Measurements from ENCODE around the gene GATM. TPM values are rescaled to one million over a fixed set of nuclear protein-coding genes. Genes with fewer than 3 reads are reported as not detected.
A peak's percentile ranks its signal among the peaks of the same experiment; 100 is the strongest.

GATM gene
- total RNA-seq, 3 donors from 2014 or later (not counting 1 experiment from before 2014, with no cell fraction given): 1.3 to 2.1 (median 2.0) TPM

DNA sequence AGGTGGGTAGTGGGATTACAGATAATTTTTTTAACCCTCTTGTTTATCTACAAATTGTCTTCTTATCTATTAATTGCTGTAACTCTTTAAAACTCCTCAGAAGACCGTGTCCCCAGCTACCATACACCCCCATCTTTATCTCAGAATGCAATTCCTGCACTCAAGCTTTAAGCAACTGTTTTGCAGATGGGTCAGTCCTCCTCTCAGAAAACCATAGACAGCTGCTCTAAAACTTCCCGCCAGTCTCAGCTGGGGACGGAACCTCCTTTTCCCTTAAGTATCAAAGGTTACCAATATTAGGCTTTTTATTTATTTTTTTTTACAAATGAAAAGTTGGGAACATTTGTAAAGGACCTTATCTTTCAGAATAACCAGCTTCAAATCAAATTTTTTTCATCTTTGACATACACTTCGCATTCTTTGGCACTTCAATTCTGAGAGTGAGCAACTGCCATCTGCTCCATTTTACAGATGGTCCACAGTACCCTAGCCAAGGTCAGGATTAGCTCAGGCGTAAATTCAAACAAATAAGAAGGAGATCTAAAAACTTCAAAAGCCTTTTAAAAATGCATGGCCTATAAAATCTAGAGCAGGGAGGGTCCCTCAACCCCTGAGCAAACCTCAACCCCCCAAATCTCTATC lies 1.3 kb downstream of the GATM start:
- Histone ChIP-seq H3K27me3 (ENCODE audit: control insufficient read depth, insufficient read depth, low read length) (peaks cover 25% of the 10 kb centered on the region), H3K36me3 (ENCODE audit: control insufficient read depth, insufficient read depth, low read length) (no peaks in the 10 kb centered on the region), H3K9me3 (ENCODE audit: control insufficient read depth, insufficient read depth, low read length) (no peaks in the 10 kb centered on the region), H3K4me1 (ENCODE audit: control insufficient read depth, insufficient read depth, low read length) (peaks cover 14% of the 10 kb centered on the region), H3K27ac (ENCODE audit: low read length) (no peak overlapping the region), H3K4me3 (ENCODE audit: low read length) (no peak overlapping the region)
- H3K27me3 Mint-ChIP-seq (ENCODE audit: low read depth in 2 of 2): peaks cover 34 to 49% of the 10 kb centered on the region in 2 donors
- H3K27ac Mint-ChIP-seq: peak overlapping the region in 1 of 2 donors; percentile 58
- H3K36me3 Mint-ChIP-seq: no peaks in the 10 kb centered on the region
- ATAC-seq (no peak), DNase-seq (no peak)
- TF ChIP-seq, protein P1, sequence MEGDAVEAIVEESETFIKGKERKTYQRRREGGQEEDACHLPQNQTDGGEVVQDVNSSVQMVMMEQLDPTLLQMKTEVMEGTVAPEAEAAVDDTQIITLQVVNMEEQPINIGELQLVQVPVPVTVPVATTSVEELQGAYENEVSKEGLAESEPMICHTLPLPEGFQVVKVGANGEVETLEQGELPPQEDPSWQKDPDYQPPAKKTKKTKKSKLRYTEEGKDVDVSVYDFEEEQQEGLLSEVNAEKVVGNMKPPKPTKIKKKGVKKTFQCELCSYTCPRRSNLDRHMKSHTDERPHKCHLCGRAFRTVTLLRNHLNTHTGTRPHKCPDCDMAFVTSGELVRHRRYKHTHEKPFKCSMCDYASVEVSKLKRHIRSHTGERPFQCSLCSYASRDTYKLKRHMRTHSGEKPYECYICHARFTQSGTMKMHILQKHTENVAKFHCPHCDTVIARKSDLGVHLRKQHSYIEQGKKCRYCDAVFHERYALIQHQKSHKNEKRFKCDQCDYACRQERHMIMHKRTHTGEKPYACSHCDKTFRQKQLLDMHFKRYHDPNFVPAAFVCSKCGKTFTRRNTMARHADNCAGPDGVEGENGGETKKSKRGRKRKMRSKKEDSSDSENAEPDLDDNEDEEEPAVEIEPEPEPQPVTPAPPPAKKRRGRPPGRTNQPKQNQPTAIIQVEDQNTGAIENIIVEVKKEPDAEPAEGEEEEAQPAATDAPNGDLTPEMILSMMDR (IDR thresholded peaks at IDR 0.05): no peak
- H3K4me1 Mint-ChIP-seq: peaks cover 20 to 24% of the 10 kb centered on the region in 2 donors
- intact Hi-C loops (cut with micrococcal nuclease): no loop called here
- no peaks in the 10 kb centered on the region for H3K9me3 Mint-ChIP-seq
- H3K4me3 Mint-ChIP-seq: peak overlapping the region; percentile 88
- WGBS (ENCODE audit: insufficient coverage): 62% methylated on average over 4 of the region's 5 CpGs

DNA sequence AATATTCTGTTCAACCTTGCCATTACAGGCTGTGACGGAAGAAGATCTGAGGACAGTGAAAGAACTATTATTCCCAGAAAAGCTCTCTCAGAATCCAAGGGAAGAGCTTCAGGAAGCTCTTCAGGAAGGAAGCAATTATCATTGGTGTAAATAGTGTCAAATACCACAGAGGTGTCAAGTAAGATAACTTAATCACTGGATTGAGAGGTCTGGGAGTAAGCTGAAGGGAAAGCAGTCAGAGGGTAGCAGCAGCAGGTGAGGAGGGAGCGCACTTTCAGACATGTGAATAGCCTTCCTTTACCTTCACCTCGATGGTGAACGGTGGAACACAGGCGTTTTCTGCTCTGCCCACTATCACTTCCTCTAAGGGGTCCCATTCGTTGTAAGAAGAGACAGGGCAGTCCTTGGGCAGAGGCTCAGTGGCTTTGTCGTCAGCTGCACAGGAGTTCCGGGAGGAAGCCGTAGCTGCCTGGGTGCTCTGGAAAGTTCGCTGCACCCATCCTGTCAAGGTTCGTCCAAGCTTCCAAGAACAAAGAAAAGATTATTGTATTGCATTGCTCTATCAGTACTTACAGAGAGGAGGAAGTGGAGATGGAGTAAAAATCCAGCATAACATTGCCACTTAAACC lies 1.9 kb downstream of the GATM start:
- TF ChIP-seq, protein P1 (IDR thresholded peaks at IDR 0.05): no peak
- H3K36me3 Mint-ChIP-seq: no peaks in the 10 kb centered on the region
- Histone ChIP-seq H3K27me3 (ENCODE audit: control insufficient read depth, insufficient read depth, low read length) (peaks cover 27% of the 10 kb centered on the region), H3K4me1 (ENCODE audit: control insufficient read depth, insufficient read depth, low read length) (peaks cover 14% of the 10 kb centered on the region), H3K4me3 (ENCODE audit: low read length) (no peak overlapping the region), H3K27ac (ENCODE audit: low read length) (no peak overlapping the region), H3K9me3 (ENCODE audit: control insufficient read depth, insufficient read depth, low read length) (no peaks in the 10 kb centered on the region), H3K36me3 (ENCODE audit: control insufficient read depth, insufficient read depth, low read length) (no peaks in the 10 kb centered on the region)
- peak overlapping the region; percentile 88 for H3K4me3 Mint-ChIP-seq
- ATAC-seq (no peak), DNase-seq (no peak)
- no peak overlapping the region for H3K27ac Mint-ChIP-seq
- peaks cover 34 to 43% of the 10 kb centered on the region in 2 donors for H3K27me3 Mint-ChIP-seq (ENCODE audit: low read depth in 2 of 2)
- intact Hi-C loops (cut with micrococcal nuclease): no loop called here
- no peaks in the 10 kb centered on the region for H3K9me3 Mint-ChIP-seq
- peaks cover 20 to 24% of the 10 kb centered on the region in 2 donors for H3K4me1 Mint-ChIP-seq
- WGBS (ENCODE audit: insufficient coverage): 67% methylated on average over 11 of the region's 11 CpGs

DNA sequence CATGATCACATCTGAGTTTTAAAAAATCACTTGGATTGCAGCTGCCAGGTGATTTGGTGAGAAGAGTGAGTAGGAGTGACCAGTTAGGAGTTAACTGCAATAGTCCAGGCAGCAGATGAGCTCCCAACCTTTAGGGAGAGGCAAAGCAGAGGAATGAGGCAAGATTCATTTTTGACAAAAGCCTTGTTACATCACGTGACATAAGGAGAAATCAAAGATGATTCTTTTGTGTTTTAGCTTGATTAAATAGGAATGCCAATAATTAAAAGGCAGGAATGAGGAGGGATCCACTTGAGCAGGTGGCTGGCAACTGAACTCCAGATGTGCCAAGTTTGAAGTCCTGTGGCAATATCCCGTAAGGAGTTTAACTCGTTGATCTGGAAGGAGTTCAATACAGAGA lies 2.5 kb downstream of the GATM start:
- no peaks in the 10 kb centered on the region for H3K36me3 ChIP-seq (ENCODE audit: control insufficient read depth, insufficient read depth, low read length)
- H3K27ac Mint-ChIP-seq: no peak overlapping the region
- peaks cover 29% of the 10 kb centered on the region for H3K27me3 ChIP-seq (ENCODE audit: control insufficient read depth, insufficient read depth, low read length)
- H3K27me3 Mint-ChIP-seq (ENCODE audit: low read depth in 2 of 2): peaks cover 33 to 38% of the 10 kb centered on the region in 2 donors
- H3K36me3 Mint-ChIP-seq: no peaks in the 10 kb centered on the region
- H3K4me1 ChIP-seq (ENCODE audit: control insufficient read depth, insufficient read depth, low read length): peaks cover 14% of the 10 kb centered on the region
- H3K27ac ChIP-seq (ENCODE audit: low read length): no peak overlapping the region
- DNase-seq: no peak
- TF ChIP-seq, protein P1 (IDR thresholded peaks at IDR 0.05): no peak
- no peak for ATAC-seq
- peaks cover 20 to 24% of the 10 kb centered on the region in 2 donors for H3K4me1 Mint-ChIP-seq
- H3K9me3 Mint-ChIP-seq: no peaks in the 10 kb centered on the region
- no peak overlapping the region for H3K4me3 ChIP-seq (ENCODE audit: low read length)
- WGBS (ENCODE audit: insufficient coverage): 89% methylated on average over 3 of the region's 3 CpGs
- intact Hi-C loops (cut with micrococcal nuclease): no loop called here
- no peaks in the 10 kb centered on the region for H3K9me3 ChIP-seq (ENCODE audit: control insufficient read depth, insufficient read depth, low read length)
- H3K4me3 Mint-ChIP-seq: peak overlapping the region; percentile 88

All from natural killer cell (primary cell).